ENCODE results near the gene LRP5. TPM values are rescaled to one million over a fixed set of nuclear protein-coding genes. Genes with fewer than 3 reads are reported as not detected.

The LRP5 gene
- total RNA-seq, 1 donor = 3.3 TPM

GRCh38 chr11:68370211-68371111 lies 58.1 kb downstream of the LRP5 start:
- TF ChIP-seq CTCF (IDR thresholded peaks at IDR 0.05; ENCODE audit: insufficient read depth, low read length) = no peak
- H3K4me3 ChIP-seq (ENCODE audit: low read depth, low read length) = no peak overlapping the region
- peak; percentile 15 for DNase-seq (ENCODE audit: low read depth)

- DNase-seq (ENCODE audit: low read depth) = no peak
- no peak for TF ChIP-seq CTCF (IDR thresholded peaks at IDR 0.05; ENCODE audit: insufficient read depth, low read length)
Observed at GRCh38 chr11:68371171-68372041, 59.0 kb downstream of the LRP5 start.

GRCh38 chr11:68372114-68372513 lies 59.7 kb downstream of the LRP5 start:
- TF ChIP-seq CTCF (IDR thresholded peaks at IDR 0.05; ENCODE audit: insufficient read depth, low read length) = no peak
- DNase-seq (ENCODE audit: low read depth) = no peak

More at GRCh38 chr11:68371171-68372041, 59.0 kb downstream of the LRP5 start:
- no peak overlapping the region for H3K4me3 ChIP-seq (ENCODE audit: low read depth, low read length)

GRCh38 chr11:68372625-68373024 lies 60.2 kb downstream of the LRP5 start:
- no peak for TF ChIP-seq CTCF (IDR thresholded peaks at IDR 0.05; ENCODE audit: insufficient read depth, low read length)
- no peak overlapping the region for H3K4me3 ChIP-seq (ENCODE audit: low read depth, low read length)
- no peak for DNase-seq (ENCODE audit: low read depth)

More at GRCh38 chr11:68372114-68372513, 59.7 kb downstream of the LRP5 start:
- no peak overlapping the region for H3K4me3 ChIP-seq (ENCODE audit: low read depth, low read length)

GRCh38 chr11:68373189-68373814 lies 60.9 kb downstream of the LRP5 start:
- no peak for TF ChIP-seq CTCF (IDR thresholded peaks at IDR 0.05; ENCODE audit: insufficient read depth, low read length)
- peak; percentile 69 for DNase-seq (ENCODE audit: low read depth)
- no peak overlapping the region for H3K4me3 ChIP-seq (ENCODE audit: low read depth, low read length)

- H3K4me3 ChIP-seq (ENCODE audit: low read depth, low read length) = no peak overlapping the region
- peak; percentile 23 for DNase-seq (ENCODE audit: low read depth)
- TF ChIP-seq CTCF (IDR thresholded peaks at IDR 0.05; ENCODE audit: insufficient read depth, low read length) = no peak
Observed at GRCh38 chr11:68373815-68374501, 61.6 kb downstream of the LRP5 start.

Data from fibroblast of the aortic adventitia (primary cell).